Kidney (tissue), 14 donors: Measurements from ENCODE around the gene EIF1AD. TPM values are rescaled to one million over a fixed set of nuclear protein-coding genes. Genes with fewer than 3 reads are reported as not detected.
A peak's percentile ranks its signal among the peaks of the same experiment; 100 is the strongest.
"Not testable (repeated sequence)": the region's sequence is repeated elsewhere in the genome, so short reads cannot be mapped to it uniquely, and the experiment has no call there.

ENCODE experiments used
- DNase-seq, 5 donors: peaks; one replicate each; pipeline ENCODE4 v3.0.0-alpha.2; 2013 to 2020
- FAIRE-seq: peaks from 2 replicates; lab custom pipeline; 2012; peaks lifted over from hg19 to GRCh38; lab: Jason Lieb, UNC
- H3K27ac ChIP-seq, 2 donors: one replicate each; pipeline ENCODE4 v1.7.0; 2013; ENCODE audit warnings: low read depth in 2 of 2, low read length in 2 of 2, inconsistent platforms in 1 of 2
- H3K27me3 ChIP-seq: one replicate; pipeline ENCODE4 v1.7.1; 2013; ENCODE audit warnings: low read length, inconsistent platforms; ENCODE audit not compliant: control insufficient read depth, insufficient read depth
- H3K36me3 ChIP-seq, 3 donors: one replicate each; pipeline versions ENCODE4 v1.7.0 to v1.7.1; 2013; ENCODE audit warnings: low read length in 3 of 3, control low read depth in 1 of 3, inconsistent platforms in 1 of 3; ENCODE audit not compliant: insufficient read depth in 3 of 3, control insufficient read depth in 2 of 3
- H3K4me1 ChIP-seq, 3 donors: one replicate each; pipeline versions ENCODE4 v1.7.0 to v1.7.1; 2013; ENCODE audit warnings: low read length in 3 of 3, inconsistent platforms in 1 of 3, low read depth in 1 of 3; ENCODE audit not compliant: control insufficient read depth in 2 of 3, insufficient read depth in 2 of 3
- H3K4me3 ChIP-seq, 3 donors: one replicate each; pipeline versions ENCODE4 v1.7.0 to v1.8.1; 2013; ENCODE audit warnings: low read length in 3 of 3, control low read depth in 1 of 3, inconsistent platforms in 1 of 3
- H3K9ac ChIP-seq, 3 donors: one replicate each; pipeline versions ENCODE4 v1.7.0 to v1.7.1; 2013; ENCODE audit warnings: low read length in 3 of 3, control low read depth in 1 of 3, inconsistent platforms in 1 of 3
- H3K9me3 ChIP-seq, 3 donors: one replicate each; pipeline versions ENCODE4 v1.7.0 to v1.7.1; 2013; ENCODE audit warnings: low read length in 3 of 3, control low read depth in 1 of 3, inconsistent platforms in 1 of 3; ENCODE audit not compliant: control insufficient read depth in 2 of 3, insufficient read depth in 1 of 3
- CTCF ChIP-seq: IDR thresholded peaks from 3 replicates; pipeline ENCODE4 v1.5.1; 2012; ENCODE audit warnings: mild to moderate bottlenecking, moderate library complexity, borderline replicate concordance; ENCODE audit not compliant: insufficient read depth; ENCODE audit errors: extremely low read depth
- intact Hi-C: fragments of 100-400 bp; cut with DNase I; formaldehyde crosslinking; loops from one replicate; pipeline ENCODE4 v1.11.1; 2022
- polyA plus RNA-seq: library from polyadenylated mRNA; stranded (reverse); fragments of 350-450 nt; fragmentation: Illumina TruSeq; extraction: RNeasy Lipid Tissue Mini Kit (QIAGEN cat#74804); gene quantifications from one replicate; pipeline ENCODE4 v1.2.3, GENCODE V29; 2014; ENCODE audit warnings: low read depth, low replicate concordance; ENCODE audit not compliant: insufficient read depth
- total RNA-seq: library from RNA; stranded (reverse); fragmentation: NEBNext Ultra II Directional; extraction: Animal tissue kit (Norgen Biotek cat#: 25700); gene quantifications from one replicate; pipeline ENCODE4 v1.2.1, GENCODE V29; 2021
- donor health status: control.
- donor health status: control.
- donor health status: control.
- donor health status: control.
- donor health status: control.
- donor health status: DM: yes; HTN: yes; CAD: no.
- donor health status: Normal renal cell carcinoma (clear cell type).

Gene EIF1AD
- total and polyA plus RNA-seq, 2 donors from 2014 or later, result 17.7 to 37.5 TPM

- no peak for DNase-seq
- H3K9me3 ChIP-seq, result no peaks in the 10 kb centered on the region
- intact Hi-C loops, result no loop called here
- no peaks in the 10 kb centered on the region for H3K27me3 ChIP-seq
- H3K27ac ChIP-seq, result no peak overlapping the region
- H3K4me1 ChIP-seq, result peaks cover 3 to 10% (median 9%) of the 10 kb centered on the region in 3 donors
- no peak for TF ChIP-seq CTCF
- no peak for FAIRE-seq
- H3K9ac ChIP-seq, result no peak overlapping the region
- no peak overlapping the region for H3K4me3 ChIP-seq
- no peaks in the 10 kb centered on the region for H3K36me3 ChIP-seq
Measured at GRCh38 chr11:65958291-65958690, 43.7 kb downstream of the EIF1AD start.

- Histone ChIP-seq H3K9me3 (no peaks in the 10 kb centered on the region), H3K4me3 (no peak overlapping the region), H3K36me3 (no peaks in the 10 kb centered on the region), H3K9ac (no peak overlapping the region), H3K27ac (no peak overlapping the region), H3K27me3 (no peaks in the 10 kb centered on the region), H3K4me1 (no peaks in the 10 kb centered on the region)
- intact Hi-C loops, result no loop called here
- no peak for DNase-seq
- no peak for FAIRE-seq
- TF ChIP-seq CTCF, result no peak
Measured at GRCh38 chr11:65954771-65955170, 47.2 kb downstream of the EIF1AD start.

GRCh38 chr11:65953471-65953870 lies 48.5 kb downstream of the EIF1AD start:
- no peak for FAIRE-seq
- Histone ChIP-seq H3K9me3 (no peaks in the 10 kb centered on the region), H3K9ac (no peak overlapping the region), H3K27me3 (no peaks in the 10 kb centered on the region), H3K4me1 (no peaks in the 10 kb centered on the region), H3K27ac (no peak overlapping the region), H3K36me3 (no peaks in the 10 kb centered on the region), H3K4me3 (no peak overlapping the region)
- intact Hi-C loops, result no loop called here
- no peak for TF ChIP-seq CTCF
- DNase-seq, result peak in 1 of 5 donors; percentile 68

- FAIRE-seq (no peak), DNase-seq (peak in 1 of 5 donors; percentile 27)
- no peak for TF ChIP-seq CTCF
- Histone ChIP-seq H3K9me3 (no peaks in the 10 kb centered on the region), H3K27ac (no peak overlapping the region), H3K27me3 (no peaks in the 10 kb centered on the region), H3K4me3 (no peak overlapping the region), H3K4me1 (no peaks in the 10 kb centered on the region), H3K36me3 (no peaks in the 10 kb centered on the region), H3K9ac (no peak overlapping the region)
- intact Hi-C loops, result no loop called here
Measured at GRCh38 chr11:65952052-65952521, 49.9 kb downstream of the EIF1AD start.

- intact Hi-C loops, H3K4me1 ChIP-seq, H3K36me3 ChIP-seq, H3K27ac ChIP-seq, FAIRE-seq, H3K27me3 ChIP-seq, H3K4me3 ChIP-seq, H3K9ac ChIP-seq, H3K9me3 ChIP-seq: not testable (repeated sequence)
- peak in 1 of 5 donors; percentile 7 for DNase-seq
Measured at GRCh38 chr11:65951641-65952040, 50.3 kb downstream of the EIF1AD start.
